HG03139 (cell line): ENCODE results near the gene DAZAP1.
"Not testable (repeated sequence)": the region's sequence is repeated elsewhere in the genome, so short reads cannot be mapped to it uniquely, and the experiment has no call there.

Source experiments
- ATAC-seq: cut with Tn5 transposase; IDR thresholded peaks from one replicate; pipeline ENCODE4 v1.9.1; 2021; ENCODE audit not compliant: unreplicated experiment

DAZAP1 gene

DNA sequence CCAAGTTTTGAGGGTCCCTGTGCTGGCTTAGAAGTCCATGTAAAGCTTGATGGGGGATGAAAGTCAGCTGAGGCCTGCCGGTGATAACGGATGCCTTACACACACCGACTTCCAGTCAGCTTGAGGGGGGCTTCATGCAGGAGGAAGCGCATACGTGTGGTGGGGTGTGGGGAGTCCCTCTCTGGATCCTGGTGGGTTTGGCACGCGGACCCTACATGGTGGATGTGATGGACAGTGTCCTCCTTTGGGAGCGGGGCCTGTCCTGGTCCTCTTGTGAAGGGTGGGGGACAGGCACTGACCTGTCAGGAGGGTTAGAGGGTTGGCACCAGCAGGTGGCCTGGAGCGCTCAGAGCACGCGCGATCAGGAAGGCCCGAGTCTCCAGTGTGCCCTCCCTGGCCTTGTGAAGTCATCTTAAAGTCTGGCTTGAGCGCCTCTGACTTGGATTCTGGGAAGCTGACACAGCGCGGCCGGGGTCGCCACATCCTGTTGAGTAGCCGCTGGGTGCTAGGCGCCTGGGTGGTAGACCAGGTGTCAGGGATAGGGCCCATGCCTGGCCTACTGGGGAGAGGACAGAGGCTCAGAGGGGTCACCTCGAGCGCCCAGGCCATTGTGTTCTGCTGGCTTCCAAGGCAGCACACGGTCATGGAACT is 2.9 kb downstream of the DAZAP1 start:
- ATAC-seq: no peak

DNA sequence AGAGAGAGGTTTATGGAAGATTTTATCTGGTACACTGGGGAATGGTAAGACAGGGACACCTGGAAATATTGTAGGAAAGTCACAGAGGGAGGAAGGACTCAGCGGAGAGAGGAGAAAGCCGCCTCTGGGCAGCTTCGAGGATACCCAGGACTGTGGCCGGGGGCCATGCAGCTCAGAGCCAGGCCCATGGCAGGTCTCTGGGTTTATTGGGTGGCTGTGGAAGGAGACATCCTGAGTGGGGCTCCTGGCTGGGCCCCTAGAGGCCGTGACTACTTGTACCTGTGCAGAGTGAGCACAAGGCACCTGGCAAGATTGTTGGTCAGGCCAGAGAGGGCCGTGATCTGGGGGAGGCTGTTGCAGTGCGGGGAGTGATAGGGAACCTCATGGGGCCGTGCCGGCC is 3.4 kb downstream of the DAZAP1 start:
- no peak for ATAC-seq

DNA sequence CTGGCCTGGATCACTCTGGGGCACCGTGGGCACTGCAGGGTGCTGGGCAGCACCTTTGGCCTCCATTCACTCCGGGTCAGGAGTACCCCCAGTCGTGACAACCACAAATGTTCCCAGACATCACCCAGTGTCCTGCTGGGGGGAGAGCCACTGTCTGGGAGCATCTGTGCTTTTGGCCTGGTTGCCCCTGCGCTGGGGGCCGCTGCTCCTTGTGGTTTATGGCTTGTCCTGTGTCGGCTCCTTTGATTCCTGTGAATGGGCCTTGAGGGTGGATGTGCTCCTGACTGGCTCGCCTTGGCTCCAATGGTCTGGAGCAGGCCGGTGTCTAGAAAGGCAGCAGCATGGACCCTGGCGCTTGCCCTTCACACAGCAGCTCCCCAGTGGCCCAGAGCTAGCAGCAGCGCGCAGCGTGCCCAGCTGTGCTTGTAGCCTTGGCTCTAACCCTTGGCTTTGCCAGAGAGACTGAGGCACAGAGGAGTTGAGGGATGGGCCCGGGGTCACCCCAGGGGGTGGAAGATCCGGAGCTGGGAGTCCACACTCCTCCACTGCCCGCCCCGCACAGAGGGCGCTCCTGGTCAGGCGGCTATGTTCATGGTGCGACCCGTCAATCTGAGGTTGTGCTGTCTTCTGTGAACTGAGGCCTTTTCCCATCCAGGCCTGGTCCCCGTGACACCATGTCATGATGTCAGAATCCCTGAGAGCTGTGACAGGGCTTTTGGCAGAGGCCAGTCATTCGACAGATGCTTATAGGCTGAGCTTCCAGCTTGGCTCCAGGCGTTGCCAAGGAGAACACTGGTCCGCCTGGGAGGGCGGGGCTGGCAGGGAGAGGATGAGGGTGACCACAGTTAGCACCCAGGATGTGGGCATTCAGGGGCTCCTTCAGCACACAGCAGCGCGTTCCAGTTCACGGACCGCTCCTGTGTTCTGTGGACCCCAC is 4.1 kb downstream of the DAZAP1 start:
- no peak for ATAC-seq

GRCh38 chr19:1412323-1412923 is 5.0 kb downstream of the DAZAP1 start:
- no peak for ATAC-seq

DNA sequence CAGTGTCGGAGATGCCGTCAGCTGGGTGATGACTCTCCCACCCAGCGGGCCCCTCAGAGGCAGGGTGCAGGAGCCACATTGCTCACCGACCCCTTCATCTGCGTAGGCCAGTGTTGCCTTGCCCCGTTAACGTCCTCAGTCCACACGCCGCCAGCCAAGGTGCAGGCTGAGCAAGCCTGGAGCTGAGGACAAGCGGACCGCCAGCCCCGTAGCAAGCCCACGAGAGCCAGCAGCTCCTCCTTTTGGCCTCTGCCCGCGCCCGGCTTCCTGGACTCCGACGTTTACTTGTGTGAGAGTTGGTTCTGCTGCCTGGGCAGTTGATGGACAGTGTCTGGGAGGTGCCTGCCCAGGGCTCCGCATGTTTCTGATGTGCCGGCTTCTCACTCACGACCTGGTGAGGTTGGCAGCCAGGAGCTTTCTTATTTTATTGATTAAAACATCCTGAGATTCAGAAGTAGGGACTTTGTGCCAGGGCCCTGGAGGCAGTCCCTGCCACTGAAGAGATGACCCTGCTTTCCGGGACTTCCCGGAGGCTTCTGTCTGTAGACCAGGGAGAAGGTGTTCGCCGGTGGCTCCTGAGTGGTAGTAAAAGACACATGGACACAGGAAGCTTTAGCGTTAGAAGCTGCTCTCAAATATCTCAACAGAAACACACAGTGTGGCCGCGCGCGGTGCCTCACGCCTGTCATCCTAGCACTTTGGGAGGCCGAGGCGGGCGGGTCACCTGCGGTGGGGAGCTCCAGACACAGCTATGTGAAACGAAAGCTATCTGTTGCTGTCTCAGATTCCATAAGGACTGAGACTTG is 5.8 kb downstream of the DAZAP1 start:
- no peak for ATAC-seq

DNA sequence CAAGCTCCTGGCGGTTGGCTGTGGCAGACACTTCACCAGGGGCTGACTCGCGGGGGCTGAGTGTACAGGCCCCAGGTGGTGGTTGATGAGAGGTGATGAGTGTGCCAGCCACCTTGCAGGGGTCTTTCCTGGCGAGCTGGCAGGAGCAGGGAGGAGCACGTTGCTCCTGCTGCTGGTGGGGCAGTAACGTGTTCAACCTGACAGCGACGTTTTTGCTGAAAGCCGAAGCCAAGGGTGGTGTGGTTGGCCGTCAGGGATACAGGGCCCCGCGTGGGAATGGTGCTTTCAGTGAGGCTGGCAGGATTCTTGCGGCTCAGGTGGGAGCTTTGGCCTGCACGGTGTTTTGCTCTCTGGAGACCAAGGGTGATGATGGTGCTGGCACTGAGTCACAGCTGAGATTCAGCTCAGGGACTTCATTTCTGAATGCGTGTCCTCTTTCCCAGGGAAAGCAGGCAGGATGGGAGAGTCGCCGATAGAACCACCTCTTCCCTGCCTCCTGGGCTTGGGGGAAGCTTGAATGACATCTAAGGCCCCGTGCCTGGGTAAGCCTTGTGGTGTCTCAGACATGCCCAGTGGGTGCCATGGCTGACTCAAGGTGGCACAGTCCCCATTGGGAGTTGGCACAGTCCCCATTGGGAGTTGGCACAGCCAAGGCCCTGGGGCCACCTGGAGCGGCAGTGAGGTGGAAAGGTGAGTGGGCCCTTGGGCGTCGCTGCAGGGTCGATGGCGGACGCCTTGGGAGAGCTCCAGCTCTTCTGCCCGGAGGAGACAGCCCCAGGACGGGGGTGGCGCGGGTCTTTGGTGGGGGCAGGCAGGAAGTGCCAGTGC is 8.8 kb downstream of the DAZAP1 start:
- ATAC-seq: no peak

GRCh38 chr19:1417145-1417544 is 9.8 kb downstream of the DAZAP1 start:
- ATAC-seq: no peak

DNA sequence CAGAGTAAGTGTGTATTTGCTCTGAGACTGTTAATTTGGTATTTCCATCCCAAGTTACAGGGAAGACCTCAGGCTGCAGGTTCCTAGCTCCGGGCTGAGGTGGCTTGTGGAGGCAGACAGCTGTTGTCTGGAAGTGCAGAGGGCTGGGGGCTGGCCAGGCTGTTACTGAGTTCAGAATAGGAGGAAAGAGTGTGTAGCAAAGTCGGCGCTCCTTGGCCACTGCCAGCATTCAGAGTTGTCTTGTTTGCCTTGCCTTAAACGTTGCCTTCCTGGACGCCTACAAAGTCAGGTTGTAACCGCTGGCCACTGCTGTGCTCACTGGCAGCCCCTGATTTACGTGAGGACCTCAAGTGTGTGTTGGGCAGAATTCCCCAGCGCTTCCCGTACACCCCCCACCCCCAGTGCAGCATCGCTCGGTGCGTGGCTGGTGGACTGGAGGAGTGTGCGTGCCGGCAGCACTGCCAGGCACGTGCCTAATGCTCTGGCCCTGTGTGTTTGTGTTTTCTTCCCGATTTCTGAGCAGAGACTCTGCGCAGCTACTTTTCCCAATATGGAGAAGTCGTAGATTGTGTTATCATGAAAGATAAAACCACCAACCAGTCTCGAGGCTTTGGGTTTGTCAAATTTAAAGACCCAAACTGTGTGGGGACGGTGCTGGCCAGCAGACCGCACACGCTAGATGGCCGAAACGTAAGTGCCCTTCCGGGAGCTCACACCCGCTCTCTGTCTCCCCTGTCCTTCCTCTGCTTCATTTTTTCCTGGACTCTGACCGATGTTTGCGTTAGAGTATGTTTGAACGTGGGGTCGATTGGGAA is 10.5 kb downstream of the DAZAP1 start:
- ATAC-seq: no peak

DNA sequence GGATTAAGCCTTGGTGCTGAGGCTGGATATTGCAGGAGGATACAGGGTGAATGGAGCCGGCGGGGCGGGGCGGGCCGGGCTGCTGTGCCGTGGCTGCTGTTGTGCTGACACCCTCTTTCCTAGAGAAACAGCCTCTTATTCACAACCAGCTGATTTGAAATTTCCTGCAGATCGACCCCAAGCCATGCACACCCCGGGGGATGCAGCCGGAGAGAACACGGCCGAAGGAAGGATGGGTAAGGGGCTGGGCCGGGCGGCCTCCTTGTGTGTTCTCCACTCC is 11.1 kb downstream of the DAZAP1 start:
- no peak for ATAC-seq

- no peak for ATAC-seq
These were observed 11.8 kb downstream of the DAZAP1 start for GRCh38 chr19:1418951-1419738.

DNA sequence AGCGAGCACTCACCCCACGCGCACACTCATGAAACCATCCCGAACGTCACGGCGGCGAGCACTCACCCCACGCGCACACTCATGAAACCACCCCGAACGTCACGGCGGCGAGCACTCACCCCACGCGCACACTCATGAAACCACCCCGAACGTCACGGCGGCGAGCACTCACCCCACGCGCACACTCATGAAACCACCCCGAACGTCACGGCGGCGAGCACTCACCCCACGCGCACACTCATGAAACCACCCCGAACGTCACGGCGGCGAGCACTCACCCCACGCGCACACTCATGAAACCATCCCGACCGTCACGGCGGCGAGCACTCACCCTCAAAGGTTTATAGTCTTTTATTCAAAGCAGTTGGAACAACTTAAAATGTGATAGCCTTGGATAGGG is 12.7 kb downstream of the DAZAP1 start:
- not testable (repeated sequence) for ATAC-seq

GRCh38 chr19:1420590-1420989 is 13.2 kb downstream of the DAZAP1 start:
- ATAC-seq: no peak

- no peak for ATAC-seq
These were observed 14.0 kb downstream of the DAZAP1 start for GRCh38 chr19:1421218-1421957.

- no peak for ATAC-seq
These were observed 14.5 kb downstream of the DAZAP1 start for GRCh38 chr19:1421958-1422305.

DNA sequence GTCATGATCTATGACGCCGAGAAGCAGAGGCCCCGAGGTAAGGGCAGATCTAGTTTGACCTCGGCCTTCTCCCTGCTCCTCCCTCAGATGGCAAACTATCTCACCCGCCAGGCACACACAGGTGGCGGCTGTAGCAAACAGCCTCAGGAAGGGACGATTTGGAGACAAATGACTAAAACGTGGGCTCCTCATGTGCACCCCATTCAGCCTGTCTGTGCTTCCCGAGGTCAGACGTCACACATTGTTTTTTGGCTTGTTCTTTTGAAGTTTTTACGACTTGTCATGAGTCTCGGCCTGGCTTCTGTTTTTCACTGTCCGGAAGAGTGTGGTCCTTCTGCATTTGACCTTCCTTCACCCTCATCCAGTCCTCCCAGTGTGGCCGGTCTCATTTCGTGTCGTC is 15.0 kb downstream of the DAZAP1 start:
- no peak for ATAC-seq

- no peak for ATAC-seq
These were observed 15.6 kb downstream of the DAZAP1 start for GRCh38 chr19:1422943-1423342.

DNA sequence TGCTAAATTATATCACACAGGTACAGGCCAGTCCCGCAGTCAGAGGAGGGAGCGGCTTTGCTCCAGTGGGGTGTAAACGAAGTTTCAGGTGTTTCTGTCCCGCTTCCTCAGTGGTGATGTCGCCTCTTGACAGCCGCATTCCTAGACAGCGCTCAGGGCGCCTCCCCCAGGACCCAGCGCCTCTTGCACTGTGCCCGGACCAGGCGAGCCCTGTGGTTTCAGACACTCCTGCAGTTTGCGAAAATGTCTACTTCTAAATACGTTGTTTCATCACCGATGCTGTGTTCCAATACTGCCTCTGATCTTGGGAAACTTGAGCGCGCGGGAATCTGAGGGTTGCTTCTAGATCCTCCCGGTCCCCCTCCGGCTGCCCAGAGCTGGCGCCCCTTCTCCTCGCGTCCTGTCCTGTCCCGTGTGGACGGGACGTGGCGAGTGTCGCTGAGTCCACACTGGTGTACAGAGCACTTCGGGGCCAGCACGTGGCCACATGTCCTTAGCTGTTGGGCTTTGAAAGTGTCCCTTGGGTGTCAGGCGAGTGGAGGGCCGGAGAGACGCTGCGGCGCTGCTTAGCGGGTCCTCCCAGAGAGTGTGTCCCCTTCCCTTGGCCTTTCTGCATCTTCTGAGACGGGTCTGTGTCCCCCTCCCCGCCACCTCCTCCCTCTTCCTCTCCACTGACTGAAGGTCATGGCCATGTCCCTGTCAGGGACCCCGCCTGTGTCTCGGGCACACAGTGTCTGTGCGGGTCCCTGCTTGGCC is 16.2 kb downstream of the DAZAP1 start:
- ATAC-seq: no peak
